GM23248 (cell line): Measurements from ENCODE around the gene LMOD1. TPM values are rescaled to one million over a fixed set of nuclear protein-coding genes. Genes with fewer than 3 reads are reported as not detected.

Source experiments
- DNase-seq: peaks from one replicate; pipeline ENCODE4 v3.0.0-alpha.2; 2015
- H2AFZ ChIP-seq: fragments of 200-600 bp; sonication (generic); 2 replicates; pipeline ENCODE4 v1.6.1; 2016; ENCODE audit warnings: antibody characterized with exemption
- H3F3A ChIP-seq: fragments of 200-600 bp; sonication (generic); 2 replicates; pipeline ENCODE4 v1.6.1; 2016; ENCODE audit warnings: mild to moderate bottlenecking, antibody characterized with exemption, mixed run types; ENCODE audit not compliant: insufficient read depth
- H3K27ac ChIP-seq: fragments of 200-600 bp; sonication (generic); 2 replicates; pipeline ENCODE4 v1.5.1; 2016; ENCODE audit warnings: mild to moderate bottlenecking
- H3K27me3 ChIP-seq: fragments of 200-600 bp; sonication (generic); replicated peaks from 2 replicates; pipeline ENCODE4 v1.6.1; 2016; ENCODE audit warnings: mild to moderate bottlenecking; ENCODE audit not compliant: insufficient read depth
- H3K36me3 ChIP-seq: fragments of 200-600 bp; sonication (generic); 2 replicates; pipeline ENCODE4 v1.6.1; 2016; ENCODE audit warnings: low read depth, mild to moderate bottlenecking
- H3K4me1 ChIP-seq: fragments of 200-600 bp; sonication (generic); 2 replicates; pipeline ENCODE4 v1.6.1; 2016; ENCODE audit warnings: mild to moderate bottlenecking; ENCODE audit not compliant: insufficient read depth
- H3K4me2 ChIP-seq: fragments of 200-600 bp; sonication (generic); one replicate; pipeline ENCODE4 v1.6.1; 2016; ENCODE audit warnings: mild to moderate bottlenecking; ENCODE audit not compliant: unreplicated experiment
- H3K4me3 ChIP-seq: fragments of 200-600 bp; sonication (generic); 2 replicates; pipeline ENCODE4 v1.5.1; 2016; ENCODE audit warnings: mild to moderate bottlenecking
- H3K79me2 ChIP-seq: fragments of 200-600 bp; sonication (generic); 2 replicates; pipeline ENCODE4 v1.6.1; 2016; ENCODE audit warnings: mild to moderate bottlenecking; ENCODE audit not compliant: insufficient read depth
- H3K9ac ChIP-seq: fragments of 200-600 bp; sonication (generic); 2 replicates; pipeline ENCODE4 v1.6.1; 2016; ENCODE audit warnings: mild to moderate bottlenecking
- H3K9me2 ChIP-seq: fragments of 200-600 bp; sonication (generic); 2 replicates; pipeline ENCODE4 v1.6.1; 2016; ENCODE audit warnings: mixed run types, mild to moderate bottlenecking, moderate library complexity; ENCODE audit not compliant: insufficient read depth
- H3K9me3 ChIP-seq: fragments of 200-600 bp; sonication (generic); one replicate; pipeline ENCODE4 v1.6.1; 2017; ENCODE audit warnings: low read depth
- H4K20me1 ChIP-seq: fragments of 200-600 bp; sonication (generic); 2 replicates; pipeline ENCODE4 v1.6.0; 2016; ENCODE audit not compliant: insufficient read depth
- EZH2 ChIP-seq: fragments of 200-600 bp; sonication (generic); IDR thresholded peaks from 2 replicates; pipeline ENCODE4 v1.6.1; 2018; ENCODE audit warnings: antibody characterized with exemption, mild to moderate bottlenecking; ENCODE audit not compliant: insufficient read depth, poor library complexity, severe bottlenecking
- EZH2phosphoT487 ChIP-seq: fragments of 200-600 bp; sonication (generic); IDR thresholded peaks from 2 replicates; pipeline ENCODE4 v1.6.1; 2018; ENCODE audit warnings: antibody characterized with exemption, moderate library complexity, mild to moderate bottlenecking, low read depth; ENCODE audit not compliant: insufficient read depth
- WGBS, 2 experiments: methylation state at CpG; one replicate each; pipeline ENCODE4 v1.1.6; 2015 to 2017; ENCODE audit warnings: low lambda C conversion rate in 2 of 2, low coverage in 1 of 2; ENCODE audit errors: missing lambda C conversion rate in 2 of 2; 5-methylcytosine and 5-hydroxymethylcytosine counted together
- in situ Hi-C: fragments of 300-500 bp; cut with MboI; formaldehyde crosslinking; loops from 2 replicates; pipeline ENCODE4 v1.15.0; 2020
- polyA plus RNA-seq: library from polyadenylated mRNA; unstranded; fragments of >200 nt; fragmentation: Nextera tagmentation; extraction: Ambion mirVana; gene quantifications from 2 replicates; pipeline ENCODE4 v1.2.1, GENCODE V29; 2016
- total RNA-seq: library from RNA; depleted of rRNA; stranded (reverse); fragments of >200 nt; shearing (Covaris generic); gene quantifications from 2 replicates; pipeline ENCODE4 v1.2.3, GENCODE V29; 2014

Gene LMOD1
- total and polyA plus RNA-seq, 2 experiments from 2014 or later, result 6.1 to 7.8 TPM

DNA sequence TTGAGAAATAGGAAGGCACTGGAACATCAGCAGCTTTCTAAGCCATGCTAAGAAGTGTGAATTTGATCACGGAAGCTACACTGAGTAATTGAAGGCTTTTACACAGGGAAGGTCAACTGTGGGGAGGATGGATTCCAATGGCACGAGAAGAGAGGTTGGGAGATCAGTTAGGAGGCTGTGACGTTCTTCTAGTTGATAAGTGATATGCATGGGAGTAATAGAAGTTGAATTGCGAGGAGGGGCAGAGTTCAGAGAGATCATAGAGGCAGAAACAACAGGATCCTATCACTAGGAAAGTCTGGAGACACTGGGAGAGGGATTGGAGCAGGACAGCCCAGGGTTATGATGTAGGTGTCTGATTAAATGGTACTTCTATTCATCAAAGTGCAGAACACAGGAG, 16.2 kb downstream of the LMOD1 start:
- TF ChIP-seq EZH2 (no peak), EZH2phosphoT487 (no peak)
- Histone ChIP-seq H3K27ac (no peak overlapping the region), H3K9ac (no peak overlapping the region), H3K36me3 (no peaks in the 10 kb centered on the region), H2AFZ (no peak overlapping the region), H3K4me1 (peaks cover 9% of the 10 kb centered on the region; the same call in 1 of the 2 replicates), H3K27me3 (no peaks in the 10 kb centered on the region), H4K20me1 (no peaks in the 10 kb centered on the region), H3F3A (no peaks in the 10 kb centered on the region), H3K9me2 (no peaks in the 10 kb centered on the region), H3K79me2 (no peaks in the 10 kb centered on the region), H3K4me3 (no peak overlapping the region), H3K4me2 (no peak overlapping the region), H3K9me3 (no peaks in the 10 kb centered on the region)
- no peak for DNase-seq
- WGBS, 2 experiments, result 58 to 62% methylated on average over 4 of the region's 4 CpGs
- in situ Hi-C loops, result no loop called here

- Histone ChIP-seq H3K9me3 (no peaks in the 10 kb centered on the region), H3K4me3 (no peak overlapping the region), H2AFZ (no peak overlapping the region), H3K36me3 (no peaks in the 10 kb centered on the region), H4K20me1 (no peaks in the 10 kb centered on the region), H3K79me2 (no peaks in the 10 kb centered on the region), H3K4me2 (no peak overlapping the region), H3K4me1 (no peaks in the 10 kb centered on the region), H3K9me2 (no peaks in the 10 kb centered on the region), H3K9ac (no peak overlapping the region), H3F3A (no peaks in the 10 kb centered on the region), H3K27me3 (no peaks in the 10 kb centered on the region), H3K27ac (no peak overlapping the region)
- DNase-seq, result no peak
- in situ Hi-C loops, result no loop called here
- WGBS, 2 experiments, result 71 to 83% methylated on average over 3 of the region's 3 CpGs
- TF ChIP-seq EZH2phosphoT487, result no peak
- no peak for TF ChIP-seq EZH2
Measured at GRCh38 chr1:201928266-201928665, 18.1 kb downstream of the LMOD1 start.

DNA sequence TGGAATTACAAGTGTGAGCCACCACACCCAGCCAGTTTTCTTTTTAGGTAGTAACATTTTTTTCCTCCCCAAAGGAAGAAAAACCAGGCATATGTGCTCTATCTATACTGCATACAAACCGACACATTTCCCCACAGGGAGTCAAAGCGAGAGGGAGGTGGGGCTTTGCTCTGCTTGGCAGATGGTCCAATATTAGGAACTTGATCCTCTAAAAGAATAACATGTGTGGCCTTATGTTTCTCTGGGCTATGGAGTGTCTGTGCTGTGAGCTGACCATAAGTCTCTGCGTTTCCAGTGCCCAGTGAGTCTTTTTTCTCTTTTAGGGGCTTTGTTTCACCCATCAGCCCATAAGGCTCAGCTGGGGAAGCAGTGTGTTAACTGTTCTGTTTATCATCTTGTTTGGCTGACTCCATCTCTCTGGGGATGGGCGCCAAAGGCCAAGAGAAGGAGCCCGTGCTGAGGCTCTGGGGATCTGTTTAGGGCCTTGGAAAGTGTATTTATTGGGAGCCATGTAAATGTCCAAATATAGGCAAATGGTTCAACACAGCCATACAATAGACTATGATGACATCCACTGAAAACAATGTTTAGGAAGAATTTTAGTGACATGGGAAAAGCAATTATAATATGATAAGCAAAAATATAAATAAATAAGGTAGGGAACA, 20.2 kb downstream of the LMOD1 start:
- H3K36me3 ChIP-seq, result no peaks in the 10 kb centered on the region
- no peak overlapping the region for H2AFZ ChIP-seq
- H3K9me2 ChIP-seq, result no peaks in the 10 kb centered on the region
- no peaks in the 10 kb centered on the region for H3K4me1 ChIP-seq
- no peak overlapping the region for H3K9ac ChIP-seq
- no peak for DNase-seq
- H3K79me2 ChIP-seq, result no peaks in the 10 kb centered on the region
- TF ChIP-seq EZH2phosphoT487 (no peak), EZH2 (no peak)
- H3K27ac ChIP-seq, result no peak overlapping the region
- no peak overlapping the region for H3K4me3 ChIP-seq
- no peaks in the 10 kb centered on the region for H3K9me3 ChIP-seq
- H3F3A ChIP-seq, result no peaks in the 10 kb centered on the region
- in situ Hi-C loops, result no loop called here
- no peaks in the 10 kb centered on the region for H4K20me1 ChIP-seq
- no peak overlapping the region for H3K4me2 ChIP-seq
- WGBS, 2 experiments, result 61 to 62% methylated on average over 5 of the region's 5 CpGs
- no peaks in the 10 kb centered on the region for H3K27me3 ChIP-seq

GRCh38 chr1:201925301-201925567, 21.1 kb downstream of the LMOD1 start:
- H3K4me3 ChIP-seq, result no peak overlapping the region
- no peaks in the 10 kb centered on the region for H3K4me1 ChIP-seq
- no peaks in the 10 kb centered on the region for H3K36me3 ChIP-seq
- WGBS, 2 experiments, result 79 to 82% methylated on average over 2 of the region's 2 CpGs
- in situ Hi-C loops, result no loop called here
- no peaks in the 10 kb centered on the region for H3K79me2 ChIP-seq
- no peaks in the 10 kb centered on the region for H3K9me3 ChIP-seq
- H3F3A ChIP-seq, result no peaks in the 10 kb centered on the region
- no peak for DNase-seq
- H2AFZ ChIP-seq, result no peak overlapping the region
- no peak for TF ChIP-seq EZH2phosphoT487
- TF ChIP-seq EZH2, result no peak
- no peak overlapping the region for H3K27ac ChIP-seq
- no peak overlapping the region for H3K4me2 ChIP-seq
- H3K9me2 ChIP-seq, result no peaks in the 10 kb centered on the region
- no peaks in the 10 kb centered on the region for H4K20me1 ChIP-seq
- no peaks in the 10 kb centered on the region for H3K27me3 ChIP-seq
- no peak overlapping the region for H3K9ac ChIP-seq

GRCh38 chr1:201921952-201922558, 24.3 kb downstream of the LMOD1 start:
- Histone ChIP-seq H3K4me1 (peaks cover 15% of the 10 kb centered on the region), H3K36me3 (no peaks in the 10 kb centered on the region), H3K9me3 (no peaks in the 10 kb centered on the region), H3K9me2 (no peaks in the 10 kb centered on the region), H4K20me1 (no peaks in the 10 kb centered on the region), H3K27me3 (no peaks in the 10 kb centered on the region), H3K79me2 (no peaks in the 10 kb centered on the region), H2AFZ (no peak overlapping the region), H3K4me2 (no peak overlapping the region), H3K4me3 (no peak overlapping the region), H3F3A (peaks cover 14% of the 10 kb centered on the region), H3K9ac (no peak overlapping the region), H3K27ac (no peak overlapping the region)
- WGBS, 2 experiments, result 77 to 88% methylated on average over 3 of the region's 3 CpGs
- in situ Hi-C loops, result no loop called here
- no peak for DNase-seq
- TF ChIP-seq EZH2 (no peak), EZH2phosphoT487 (no peak)
